SU-DHL-6 (cell line): ENCODE results near the gene CREBBP.

Experiments
- CTCF ChIP-seq: fragments of 200-600 bp; sonication (generic); IDR thresholded peaks from one replicate; pipeline ENCODE4 v1.5.1; 2017; ENCODE audit warnings: antibody characterized with exemption, mild to moderate bottlenecking, low read length, moderate library complexity; ENCODE audit not compliant: insufficient read depth, poor library complexity, severe bottlenecking
- EZH2phosphoT487 ChIP-seq: fragments of 200-600 bp; sonication (generic), shearing (Covaris generic); conservative IDR thresholded peaks from 2 replicates; pipeline ENCODE4 v1.6.1; 2018; ENCODE audit warnings: mild to moderate bottlenecking, antibody characterized with exemption, low read length, moderate library complexity, mixed read lengths

GRCh38 chr16:3854750-3855541, 25.6 kb downstream of the CREBBP start:
- TF ChIP-seq CTCF (no peak), EZH2phosphoT487 (no peak)
